Stimulated activated CD8-positive, alpha-beta memory T cell treated with anti-CD3 and anti-CD28 coated beads, Interleukin-12 subunit alpha, Interleukin-12 subunit beta, amount 100 ng/mL, for 24 hours (primary cell): ENCODE data around the gene PSMD6.

ENCODE experiments used
- DNase-seq: peaks from one replicate; pipeline ENCODE4 v3.0.0-alpha.2; 2020; ENCODE audit errors: extremely low read depth

The PSMD6 gene

GRCh38 chr3:64023187-64023860, at the start of gene PSMD6:
TSS of gene PSMD6 (minus strand) at chr3:64023494. CDS start at chr3:64023419, 75 bp downstream.
- peak; percentile 81 for DNase-seq

- DNase-seq, result no peak
Observed at GRCh38 chr3:64072126-64072525, 48.8 kb upstream of the PSMD6 start.

GRCh38 chr3:64070704-64071103, 47.4 kb upstream of the PSMD6 start:
- no peak for DNase-seq

GRCh38 chr3:64067506-64068346, 44.4 kb upstream of the PSMD6 start:
- DNase-seq, result no peak

- DNase-seq, result no peak
Observed at GRCh38 chr3:64064804-64065203, 41.5 kb upstream of the PSMD6 start.

- no peak for DNase-seq
Observed at GRCh38 chr3:64063983-64064438, 40.7 kb upstream of the PSMD6 start.

- no peak for DNase-seq
Observed at GRCh38 chr3:64063207-64063982, 40.1 kb upstream of the PSMD6 start.

GRCh38 chr3:64061628-64062027, 38.3 kb upstream of the PSMD6 start:
- no peak for DNase-seq

GRCh38 chr3:64059484-64060175, 36.3 kb upstream of the PSMD6 start:
- no peak for DNase-seq

- DNase-seq, result no peak
Observed at GRCh38 chr3:64058566-64058965, 35.3 kb upstream of the PSMD6 start.

GRCh38 chr3:64057231-64057630, 33.9 kb upstream of the PSMD6 start:
- DNase-seq, result no peak

- DNase-seq, result no peak
Observed at GRCh38 chr3:64056606-64057180, 33.4 kb upstream of the PSMD6 start.

- DNase-seq, result no peak
Observed at GRCh38 chr3:64055076-64055475, 31.8 kb upstream of the PSMD6 start.

- DNase-seq, result no peak
Observed at GRCh38 chr3:64054488-64054887, 31.2 kb upstream of the PSMD6 start.

- no peak for DNase-seq
Observed at GRCh38 chr3:64053581-64053980, 30.3 kb upstream of the PSMD6 start.

- no peak for DNase-seq
Observed at GRCh38 chr3:64053117-64053516, 29.8 kb upstream of the PSMD6 start.

- DNase-seq, result no peak
Observed at GRCh38 chr3:64049832-64050231, 26.5 kb upstream of the PSMD6 start.

- no peak for DNase-seq
Observed at GRCh38 chr3:64049136-64049535, 25.8 kb upstream of the PSMD6 start.

- no peak for DNase-seq
Observed at GRCh38 chr3:64048631-64049061, 25.4 kb upstream of the PSMD6 start.

GRCh38 chr3:64047787-64048186, 24.5 kb upstream of the PSMD6 start:
- no peak for DNase-seq

- DNase-seq, result no peak
Observed at GRCh38 chr3:64046996-64047594, 23.8 kb upstream of the PSMD6 start.
